Activated CD4-positive, alpha-beta T cell treated with anti-CD3 and anti-CD28 coated beads for 24 hours (primary cell): ENCODE results near the gene OR2V1.
"Not testable (repeated sequence)": the region's sequence is repeated elsewhere in the genome, so short reads cannot be mapped to it uniquely, and the experiment has no call there.

Experiments
- DNase-seq, 2 donors: peaks; one replicate each; pipeline ENCODE4 v3.0.0-alpha.2; 2020; ENCODE audit warnings: low read depth in 2 of 2

OR2V1 gene, protein sequence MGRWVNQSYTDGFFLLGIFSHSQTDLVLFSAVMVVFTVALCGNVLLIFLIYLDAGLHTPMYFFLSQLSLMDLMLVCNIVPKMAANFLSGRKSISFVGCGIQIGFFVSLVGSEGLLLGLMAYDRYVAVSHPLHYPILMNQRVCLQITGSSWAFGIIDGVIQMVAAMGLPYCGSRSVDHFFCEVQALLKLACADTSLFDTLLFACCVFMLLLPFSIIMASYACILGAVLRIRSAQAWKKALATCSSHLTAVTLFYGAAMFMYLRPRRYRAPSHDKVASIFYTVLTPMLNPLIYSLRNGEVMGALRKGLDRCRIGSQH

DNA sequence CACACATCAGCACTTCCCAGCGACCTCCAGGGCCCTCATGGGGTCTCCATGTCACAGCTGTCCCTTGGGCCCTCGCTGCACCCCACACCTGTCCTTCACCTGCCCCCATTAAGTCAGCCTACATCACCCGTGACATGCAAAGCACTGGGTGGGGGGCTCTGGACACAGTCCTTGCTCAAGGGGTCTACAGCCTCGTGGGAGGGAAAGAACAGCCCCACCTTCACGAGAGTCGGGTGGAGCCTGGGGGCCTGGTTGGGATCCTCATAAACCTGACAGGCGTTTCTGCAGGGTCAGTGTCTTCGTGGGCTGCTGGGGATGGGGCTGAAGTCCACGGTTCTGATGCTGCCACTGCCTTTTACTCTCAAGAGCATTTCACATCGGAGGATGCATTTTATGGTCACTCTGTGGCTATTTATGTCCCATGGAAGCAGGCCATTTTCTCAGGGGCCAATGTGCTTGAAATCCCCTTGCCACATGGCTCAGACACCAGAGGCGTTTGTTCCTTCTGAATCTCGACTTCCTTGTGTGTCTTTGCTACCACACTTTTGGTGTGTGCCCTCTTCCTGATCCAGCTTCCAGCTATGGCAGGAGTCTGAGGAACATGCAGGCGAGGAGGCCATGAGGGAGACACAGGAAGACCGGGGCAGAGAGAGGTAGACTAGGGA is at the start of gene OR2V1:
Gene OR2V1, minus strand, starts transcription at position 338 of the 665 bp plus-strand sequence. CDS start 5,865 bp downstream, outside the sequence.
- no peak for DNase-seq

- DNase-seq = not testable (repeated sequence)
Measured at GRCh38 chr5:181177559-181177958, 46.6 kb upstream of the OR2V1 start.

DNA sequence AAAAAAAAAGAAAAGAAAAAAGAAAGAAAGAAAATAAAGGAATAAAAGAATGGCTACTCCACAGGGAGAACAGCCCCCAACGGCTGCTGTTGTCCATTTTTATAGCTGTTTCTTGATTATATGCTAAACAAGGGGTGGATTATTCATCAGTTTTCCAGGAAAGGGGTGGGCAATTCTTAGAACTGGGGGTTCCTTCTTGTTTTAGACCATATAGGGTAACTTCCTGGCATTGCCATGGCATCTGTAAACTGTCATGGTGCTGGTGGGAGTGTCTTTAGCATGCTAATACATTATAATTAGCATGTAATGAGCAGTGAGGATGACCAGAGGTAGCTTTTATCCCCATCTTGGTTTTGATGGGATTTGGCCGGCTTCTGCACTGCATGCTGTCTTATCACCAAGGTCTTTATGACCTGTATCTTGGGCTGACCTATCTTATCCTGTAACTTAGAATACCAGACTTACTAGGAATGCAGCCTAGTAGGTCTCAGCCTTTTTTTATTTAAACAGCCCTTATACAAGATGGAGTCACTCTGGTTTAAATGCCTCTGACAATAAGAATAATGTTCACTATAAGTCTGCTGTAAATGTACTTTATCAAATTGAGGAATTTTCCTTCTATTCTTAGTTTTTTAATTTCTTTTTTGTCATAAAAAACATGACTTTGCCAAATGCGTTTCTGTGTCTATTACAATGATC is 45.4 kb upstream of the OR2V1 start:
- no peak for DNase-seq

GRCh38 chr5:181173420-181174342 is 42.7 kb upstream of the OR2V1 start:
- peak; percentile 64 to 75 for DNase-seq

DNA sequence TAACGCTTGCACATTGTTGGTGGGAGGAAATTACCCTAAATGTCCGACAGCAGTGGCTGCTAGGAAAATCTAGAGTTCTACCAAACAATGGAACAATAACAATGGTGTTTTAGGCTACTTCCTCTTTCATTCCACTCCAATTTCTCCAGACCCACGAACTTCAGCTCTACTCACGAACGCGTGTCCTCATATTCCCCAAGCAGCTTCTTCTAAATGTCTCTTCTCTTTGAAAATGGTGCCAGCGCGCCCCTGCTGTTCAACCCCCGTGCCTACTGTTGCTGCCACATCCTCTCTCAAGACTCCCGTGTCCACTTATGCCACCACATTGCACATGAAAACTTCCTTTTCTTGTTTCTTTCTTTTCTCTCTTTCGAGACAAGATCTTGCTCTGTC is 42.1 kb upstream of the OR2V1 start:
- DNase-seq = peak in 1 of 2 donors; percentile 71

GRCh38 chr5:181171782-181172181 is 40.8 kb upstream of the OR2V1 start:
- no peak for DNase-seq

- no peak for DNase-seq
Measured at GRCh38 chr5:181170996-181171395, 40.0 kb upstream of the OR2V1 start.

- no peak for DNase-seq
Measured at GRCh38 chr5:181170237-181170825, 39.4 kb upstream of the OR2V1 start.

DNA sequence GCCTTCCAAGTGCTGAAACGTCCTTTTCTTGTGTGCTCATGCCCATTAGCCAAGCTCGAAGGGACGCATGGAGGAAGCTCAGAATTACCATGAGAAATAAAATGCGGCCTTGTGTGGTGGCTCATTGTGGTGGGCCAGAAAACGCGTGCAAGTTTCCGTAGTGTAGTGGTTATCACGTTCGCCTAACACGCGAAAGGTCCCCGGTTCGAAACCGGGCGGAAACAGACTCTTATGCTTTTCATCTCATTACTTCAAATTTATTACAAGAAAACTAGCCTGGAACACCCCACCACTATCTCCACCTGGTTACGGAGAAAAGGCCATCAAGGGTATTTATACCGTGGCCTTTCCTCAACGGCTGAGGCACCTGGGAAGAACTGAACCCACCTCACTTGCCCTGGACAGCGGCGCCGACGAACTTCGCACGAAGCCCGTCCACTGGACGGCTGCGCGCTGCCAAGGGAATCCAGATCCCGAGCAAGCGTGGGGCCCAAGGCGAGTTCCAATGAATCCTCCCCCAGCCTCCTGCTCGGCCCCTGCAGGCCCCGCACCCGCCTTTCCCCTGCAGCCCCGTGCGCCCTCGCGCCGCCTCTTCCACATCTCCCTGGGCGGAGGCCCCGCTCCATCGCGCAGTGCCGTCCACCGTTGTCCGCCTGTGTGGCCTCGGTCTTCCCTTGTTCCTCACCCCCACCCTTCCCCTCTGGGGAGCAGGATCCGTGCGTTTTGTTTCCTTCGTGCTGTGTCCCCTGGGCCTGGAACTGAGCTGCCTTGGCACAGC is 38.7 kb upstream of the OR2V1 start:
- DNase-seq = peak; percentile 73 to 91

GRCh38 chr5:181168595-181169118 is 37.7 kb upstream of the OR2V1 start:
- no peak for DNase-seq

- DNase-seq = no peak
Measured at GRCh38 chr5:181167814-181168488, 37.0 kb upstream of the OR2V1 start.

DNA sequence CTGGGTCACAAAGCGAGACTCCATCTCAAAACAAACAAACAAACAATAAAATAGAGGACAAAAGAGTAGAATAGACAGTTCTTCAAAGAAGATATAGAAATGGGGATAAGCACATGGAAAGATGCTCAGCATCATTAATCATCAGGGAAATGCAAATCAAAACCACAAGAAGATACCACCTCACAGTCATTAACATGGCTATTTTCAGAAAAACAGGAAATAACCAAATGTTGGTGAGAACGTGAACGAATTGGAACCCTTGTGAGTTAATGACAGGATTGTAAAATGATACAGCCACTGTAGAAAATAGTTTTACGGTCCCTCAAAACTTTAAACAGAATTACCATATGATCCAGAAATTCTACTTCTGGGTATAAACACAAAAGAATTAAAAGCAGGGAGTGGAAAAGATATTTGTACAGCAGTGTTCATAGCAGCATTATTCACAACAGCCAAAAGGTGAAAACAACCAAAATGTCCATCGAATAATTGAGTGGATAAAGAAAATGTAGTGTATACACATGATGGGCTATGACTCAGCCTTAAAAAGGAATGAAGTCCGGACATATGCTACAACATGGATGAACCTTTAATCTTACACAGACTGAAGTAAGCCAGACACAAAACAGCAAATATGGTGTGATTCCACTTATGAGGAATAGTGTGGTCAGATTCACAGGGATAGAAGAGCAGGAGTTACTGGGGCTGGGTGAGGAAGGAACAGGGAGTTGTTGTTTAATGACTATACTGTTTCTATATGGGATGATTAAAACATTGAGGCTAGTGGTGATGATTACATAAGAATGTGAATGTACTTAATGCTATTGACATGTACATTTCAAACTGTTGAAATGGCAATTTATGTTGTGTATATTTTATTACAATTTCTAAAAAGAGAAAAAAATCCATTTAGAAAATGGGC is 36.1 kb upstream of the OR2V1 start:
- no peak for DNase-seq

DNA sequence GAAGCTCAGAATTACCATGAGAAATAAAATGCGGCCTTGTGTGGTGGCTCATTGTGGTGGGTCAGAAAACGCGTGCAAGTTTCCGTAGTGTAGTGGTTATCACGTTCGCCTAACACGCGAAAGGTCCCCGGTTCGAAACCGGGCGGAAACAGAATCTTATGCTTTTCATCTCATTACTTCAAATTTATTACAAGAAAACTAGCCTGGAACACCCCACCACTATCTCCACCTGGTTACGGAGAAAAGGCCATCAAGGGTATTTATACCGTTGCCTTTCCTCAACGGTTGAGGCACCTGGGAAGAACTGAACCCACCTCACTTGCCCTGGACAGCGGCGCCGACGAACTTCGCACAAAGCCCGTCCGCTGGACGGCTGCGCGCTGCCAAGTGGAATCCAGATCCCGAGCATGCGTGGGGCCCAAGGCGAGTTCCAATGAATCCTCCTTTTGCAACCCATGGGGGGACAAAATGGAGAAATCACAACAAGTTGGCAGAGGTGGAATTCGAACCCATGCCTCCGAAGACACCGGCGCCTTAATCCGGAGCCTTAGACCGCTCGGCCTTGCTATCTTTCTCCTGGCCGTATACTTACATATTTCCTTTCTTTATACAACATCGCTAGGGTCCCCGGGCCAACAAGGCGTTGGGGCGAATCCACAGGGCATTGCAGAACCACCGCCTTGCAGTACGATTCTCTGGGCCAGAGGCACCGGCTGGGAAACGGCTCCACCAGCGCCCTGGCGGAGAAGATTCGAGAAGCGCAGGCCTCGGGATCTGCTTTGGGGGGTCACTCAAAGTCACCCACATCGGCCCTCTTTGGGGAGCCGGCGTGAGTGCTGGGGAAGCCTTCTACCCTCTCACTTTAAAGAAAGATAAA is 33.3 kb upstream of the OR2V1 start:
- no peak for DNase-seq

DNA sequence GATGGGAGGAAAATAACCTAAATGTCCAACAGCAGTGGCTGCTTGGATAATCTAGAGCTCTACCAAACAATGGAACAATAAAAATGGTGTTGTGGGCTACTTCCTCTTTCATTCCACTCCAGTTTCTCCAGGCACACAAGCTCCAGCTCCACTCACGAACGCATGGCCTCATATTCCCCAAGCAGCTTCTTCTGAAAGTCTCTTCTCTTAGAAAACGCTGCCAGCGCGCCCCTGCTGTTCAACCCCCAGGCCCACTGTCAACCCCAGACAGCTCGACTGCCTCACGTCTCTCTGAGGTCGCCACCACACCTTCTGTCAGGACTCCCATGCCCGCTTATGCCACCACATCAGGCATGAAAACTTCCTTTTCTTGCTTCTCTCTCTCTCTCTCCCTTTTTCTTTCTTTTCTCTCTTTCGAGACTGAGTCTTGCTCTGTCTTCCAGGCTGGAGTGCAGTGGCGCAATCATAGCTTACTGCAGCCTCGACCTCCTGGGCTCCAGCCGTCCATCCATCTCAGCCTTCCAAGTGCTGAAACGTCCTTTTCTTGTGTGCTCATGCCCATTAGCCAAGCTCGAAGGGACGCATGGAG is 32.6 kb upstream of the OR2V1 start:
- no peak for DNase-seq

DNA sequence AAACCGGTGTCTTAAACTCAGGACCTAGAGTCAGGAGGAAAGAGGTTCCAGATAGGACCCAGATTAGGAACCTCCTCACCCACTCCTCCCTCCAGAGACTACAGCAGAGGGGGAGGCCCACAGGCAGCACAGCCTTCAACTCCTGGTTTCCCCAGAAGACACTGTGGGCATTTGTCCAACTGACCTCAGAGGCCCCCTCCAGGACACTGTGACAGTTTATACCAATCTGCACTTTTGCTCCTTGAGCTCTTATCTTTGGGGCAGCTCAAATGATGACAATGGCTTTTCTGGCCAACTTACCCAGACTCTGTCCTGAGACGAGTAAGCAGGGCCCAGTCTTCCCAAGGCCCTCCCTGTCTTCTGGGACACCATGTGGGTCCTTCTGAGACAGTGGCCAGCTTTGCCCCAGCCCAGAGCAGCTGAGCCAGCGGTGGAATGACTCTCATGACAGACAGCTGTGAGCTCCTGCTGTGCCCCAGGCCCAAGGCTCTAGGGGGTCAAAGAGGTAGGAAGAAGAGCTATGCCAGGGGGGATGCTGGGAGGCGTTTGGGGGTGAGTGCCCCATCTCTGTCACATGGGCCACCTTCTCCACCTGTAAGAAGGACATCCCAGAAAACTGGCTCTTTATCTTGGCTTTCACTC is 30.7 kb upstream of the OR2V1 start:
- no peak for DNase-seq

DNA sequence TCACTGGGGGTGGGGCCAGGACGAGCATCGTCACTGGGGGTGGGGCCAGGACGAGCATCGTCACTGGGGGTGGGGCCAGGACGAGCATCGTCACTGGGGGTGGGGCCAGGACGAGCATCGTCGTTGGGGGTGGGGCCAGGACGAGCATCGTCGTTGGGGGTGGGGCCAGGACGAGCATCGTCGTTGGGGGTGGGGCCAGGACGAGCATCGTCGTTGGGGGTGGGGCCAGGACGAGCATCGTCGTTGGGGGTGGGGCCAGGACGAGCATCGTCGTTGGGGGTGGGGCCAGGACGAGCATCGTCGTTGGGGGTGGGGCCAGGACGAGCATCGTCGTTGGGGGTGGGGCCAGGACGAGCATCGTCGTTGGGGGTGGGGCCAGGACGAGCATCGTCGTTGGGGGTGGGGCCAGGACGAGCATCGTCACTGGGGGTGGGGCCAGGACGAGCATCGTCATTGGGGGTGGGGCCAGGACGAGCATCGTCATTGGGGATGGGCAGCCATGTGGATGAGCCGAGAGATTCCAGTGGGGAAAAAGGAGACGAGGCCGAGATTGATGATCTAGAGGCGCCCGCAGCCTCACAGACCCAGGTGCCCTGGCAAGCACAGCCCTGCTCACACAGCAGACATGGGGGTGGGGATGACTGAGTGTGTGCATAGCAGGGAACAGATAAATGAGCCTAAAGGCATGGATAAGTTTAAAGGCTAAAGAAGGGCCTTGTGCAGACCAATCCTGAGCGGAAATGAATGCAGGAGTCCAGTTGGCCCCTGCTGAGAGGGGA is 30.0 kb upstream of the OR2V1 start:
- DNase-seq = not testable (repeated sequence)
